ENCODE data around the gene KCNK13.
"Not testable (repeated sequence)": the region's sequence is repeated elsewhere in the genome, so short reads cannot be mapped to it uniquely, and the experiment has no call there.

KCNK13 gene

DNA sequence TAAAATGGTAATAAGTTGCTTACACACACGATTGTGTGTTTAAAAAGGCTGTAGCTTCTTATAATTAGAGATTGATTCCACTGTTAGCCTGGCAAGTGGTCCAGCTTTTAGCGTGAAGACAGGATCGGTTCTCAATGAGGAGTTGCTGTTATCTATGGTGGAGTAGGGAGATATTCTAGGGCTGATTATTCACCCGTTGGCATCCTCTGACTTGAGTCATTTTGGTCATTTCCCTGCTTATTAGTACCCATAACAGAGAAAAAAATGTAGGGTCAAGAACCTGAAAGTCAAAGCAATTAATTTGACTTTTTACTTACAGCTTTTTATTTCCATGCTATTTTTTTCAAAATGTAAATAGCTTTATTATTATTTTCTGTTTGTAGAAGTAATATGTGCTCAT lies 76.0 kb downstream of the KCNK13 start:
- no peak for DNase-seq

DNA sequence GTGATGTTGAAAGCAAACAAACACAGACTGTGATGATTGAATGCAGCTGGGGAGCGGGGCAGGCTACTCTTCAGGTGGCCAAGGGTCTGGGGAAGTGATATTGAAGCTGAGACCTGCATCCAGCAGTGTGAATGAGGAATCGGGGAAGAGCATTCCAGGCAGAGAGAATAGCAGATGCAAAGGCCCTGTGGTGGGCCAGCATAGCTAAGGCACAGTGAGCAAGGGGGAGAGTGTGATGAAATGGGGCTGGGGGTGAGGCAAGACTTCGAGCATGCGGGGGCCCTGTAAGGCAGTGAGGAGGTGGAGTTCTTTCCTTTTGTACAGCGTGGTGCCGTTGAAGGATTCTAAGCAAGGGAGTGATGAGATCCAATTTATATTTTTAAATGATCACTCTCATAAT lies 77.4 kb downstream of the KCNK13 start:
- DNase-seq = no peak

DNA sequence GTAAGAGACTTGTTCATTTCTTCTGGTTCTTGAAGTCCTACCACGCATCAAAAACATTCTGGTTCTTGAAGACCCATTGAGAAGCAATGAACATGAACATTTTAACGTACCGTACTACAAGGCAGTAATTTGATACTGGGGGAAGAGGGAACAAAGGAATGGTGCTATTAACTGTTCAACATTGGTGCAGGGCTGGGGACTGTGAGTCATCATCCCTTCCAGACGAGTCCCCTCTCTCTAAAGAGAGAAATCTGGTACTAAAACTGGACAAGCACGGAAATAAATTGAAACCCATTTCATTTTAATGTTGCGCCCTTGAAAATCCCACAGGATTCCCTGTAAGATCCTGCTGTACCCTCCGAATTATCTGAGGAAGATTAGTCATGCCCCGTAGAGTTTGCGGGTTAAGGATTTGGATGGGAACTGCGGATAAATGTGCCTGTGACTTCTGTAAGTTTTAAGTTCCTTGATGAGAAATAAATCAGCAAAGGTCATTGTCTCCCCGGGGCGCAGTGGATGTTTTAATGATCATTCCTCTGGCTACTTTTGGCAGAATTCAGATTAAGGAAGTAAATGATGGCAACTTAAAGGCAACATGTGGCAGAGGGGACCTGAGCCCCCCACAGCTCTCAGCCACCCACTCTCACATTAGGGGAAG lies 78.6 kb downstream of the KCNK13 start:
- no peak for DNase-seq

DNA sequence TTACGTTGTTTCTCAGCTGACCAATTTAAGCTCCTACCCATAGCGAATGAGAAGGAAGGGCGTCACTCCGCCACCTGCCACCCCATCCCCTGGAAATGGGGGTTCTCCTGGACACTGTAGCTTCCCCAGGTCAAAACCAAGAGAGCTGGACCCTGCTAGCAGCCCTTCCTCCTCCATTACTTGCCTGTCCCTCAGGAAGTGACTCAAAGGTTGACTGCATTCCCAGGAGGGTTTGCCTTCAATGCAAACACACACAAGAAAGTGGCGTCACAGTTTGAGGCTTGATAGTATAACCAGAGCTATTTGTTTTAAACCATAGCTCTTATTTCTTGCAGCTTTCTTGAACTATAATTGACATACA lies 79.1 kb downstream of the KCNK13 start:
- no peak for DNase-seq

DNA sequence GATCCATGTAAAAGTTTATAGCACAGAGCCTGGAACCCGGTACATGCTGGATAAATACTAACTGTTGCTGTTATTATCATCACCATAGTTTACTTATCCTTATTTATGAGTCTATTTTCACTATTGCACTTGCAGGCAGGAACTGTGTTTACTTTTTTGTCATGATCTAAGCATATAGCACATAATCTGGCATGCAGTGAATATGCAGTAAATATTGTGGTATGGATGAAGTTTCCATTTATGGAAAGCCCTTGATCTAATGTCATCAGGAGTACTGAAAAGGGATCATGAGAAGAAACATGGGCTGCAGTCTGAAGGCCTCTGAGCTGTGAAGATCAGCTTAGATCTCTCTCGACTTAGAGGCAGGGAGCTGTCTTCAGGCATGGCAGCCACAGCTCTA lies 91.6 kb downstream of the KCNK13 start:
- no peak for DNase-seq

DNA sequence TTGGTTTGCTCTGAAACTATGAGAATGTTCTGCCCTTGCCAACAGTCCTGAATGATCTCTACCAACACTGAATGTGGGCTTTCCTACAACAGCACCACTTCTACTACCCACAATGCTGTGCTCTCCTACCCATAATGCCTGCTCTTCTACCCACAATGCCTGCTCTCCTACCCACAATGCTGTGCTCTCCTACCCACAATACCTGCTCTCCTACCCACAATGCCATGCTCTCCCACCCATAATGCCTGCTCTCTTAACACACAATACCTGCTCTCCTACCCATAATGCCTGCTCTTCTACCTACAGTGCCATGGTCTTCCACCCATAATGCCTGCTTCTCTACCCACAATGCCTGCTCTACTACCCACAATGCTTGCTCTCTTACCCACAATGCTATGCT lies 92.3 kb downstream of the KCNK13 start:
- DNase-seq = no peak

DNA sequence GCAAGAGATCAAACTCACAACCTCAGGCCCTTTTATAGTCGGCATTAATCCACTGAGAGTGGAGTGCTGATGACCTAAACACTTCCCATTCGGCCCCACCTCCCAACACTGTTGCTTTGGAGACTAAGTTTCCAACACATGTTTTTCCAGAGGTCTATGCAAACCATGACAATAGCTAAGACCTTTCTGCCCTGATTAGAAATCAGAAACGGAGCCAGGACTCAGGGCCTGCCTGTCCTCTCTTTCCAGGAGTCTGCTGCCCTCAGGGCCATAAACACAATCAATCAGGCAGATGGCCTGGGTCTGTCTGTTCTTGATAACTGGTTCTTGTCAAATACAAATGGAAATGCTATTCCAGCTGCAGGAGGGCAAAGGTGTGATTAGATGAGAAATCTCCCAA lies 97.4 kb downstream of the KCNK13 start:
- DNase-seq = no peak

DNA sequence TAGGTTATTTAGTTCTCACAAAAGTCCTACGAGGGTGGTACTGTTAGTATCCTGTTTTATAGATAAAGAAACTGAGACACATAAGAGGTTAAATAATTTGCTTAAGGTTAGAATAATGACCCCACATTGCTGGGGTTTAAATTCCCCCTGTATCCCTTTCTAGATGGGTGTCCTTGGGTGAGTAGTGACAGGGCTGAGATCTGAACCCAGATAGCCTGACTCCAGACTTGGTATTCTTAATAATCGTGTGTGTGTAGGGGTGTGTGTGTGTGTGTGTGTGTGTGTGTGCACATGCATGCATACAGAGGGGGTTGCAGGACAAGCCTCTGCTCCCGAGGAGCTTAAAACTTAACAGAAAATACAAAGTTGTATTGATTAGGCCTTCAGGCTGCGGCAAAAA lies 97.9 kb downstream of the KCNK13 start:
- DNase-seq = no peak

DNA sequence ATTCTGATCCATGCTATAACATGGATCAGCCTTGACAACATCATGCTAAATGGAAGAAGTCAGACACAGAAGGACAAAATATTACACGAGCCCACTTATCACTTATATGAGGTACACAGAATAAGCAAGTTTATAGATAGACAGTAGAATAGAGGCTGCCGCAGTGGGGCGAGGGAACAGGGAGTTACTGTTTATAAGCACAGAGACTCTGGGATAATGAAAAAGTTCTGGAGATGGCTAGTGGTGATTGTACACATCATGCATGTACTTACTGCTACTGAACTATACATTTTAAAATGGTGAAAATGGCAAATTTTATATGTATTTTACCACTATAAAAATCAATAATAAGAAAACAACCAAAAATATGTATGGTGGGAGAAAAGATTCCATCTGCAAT lies 99.3 kb downstream of the KCNK13 start:
- DNase-seq = no peak

DNA sequence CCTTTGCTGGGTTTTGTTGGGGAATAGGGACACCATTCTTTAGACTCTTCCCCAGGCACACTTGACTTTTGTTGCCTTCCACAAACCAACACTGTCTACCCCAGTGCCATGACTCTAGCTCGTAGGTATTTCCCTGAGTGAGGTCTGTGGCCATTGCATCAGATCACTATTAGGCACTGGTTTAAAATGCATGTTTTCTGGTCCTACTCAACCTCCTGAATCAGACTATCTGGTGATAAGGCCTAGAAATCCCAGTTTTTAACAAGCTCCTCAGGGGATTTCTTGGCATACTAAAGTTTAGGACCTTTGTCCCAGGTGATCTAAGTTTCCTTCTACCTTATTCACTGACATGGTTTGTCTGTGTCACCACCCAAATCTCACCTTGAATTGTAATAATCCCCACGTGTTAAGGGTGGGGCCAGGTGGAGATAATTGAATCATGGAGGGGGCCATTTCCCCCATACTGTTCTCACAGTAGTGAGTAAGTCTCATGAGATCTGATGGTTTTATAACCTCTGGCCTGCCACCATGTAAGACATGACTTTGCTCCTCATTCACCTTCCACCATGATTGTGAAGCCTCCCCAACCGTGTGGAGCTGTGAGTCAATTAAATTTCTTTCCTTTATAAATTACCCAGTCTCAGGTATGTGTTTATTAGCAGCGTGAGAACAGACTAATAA lies 106.8 kb downstream of the KCNK13 start:
- DNase-seq = no peak

DNA sequence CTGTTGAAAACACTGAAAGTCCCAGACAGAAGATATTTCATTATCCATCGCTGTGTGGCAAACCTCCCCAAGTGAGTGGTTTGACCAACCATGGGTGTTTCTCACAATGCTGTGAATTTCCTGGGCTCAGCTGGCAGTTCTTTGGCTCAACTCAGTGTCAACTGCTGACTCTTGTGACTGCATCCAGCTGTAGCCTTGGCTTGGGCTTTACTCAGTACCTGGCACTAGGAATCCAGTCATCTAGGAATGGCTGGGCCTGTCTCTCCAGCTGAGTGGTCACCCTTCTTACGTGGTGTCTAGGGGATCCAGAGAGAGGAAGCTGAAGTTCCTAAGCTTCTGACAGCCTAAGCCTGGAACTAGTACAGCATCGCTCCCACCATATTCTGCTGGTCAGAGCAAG lies 113.8 kb downstream of the KCNK13 start:
- DNase-seq = no peak

DNA sequence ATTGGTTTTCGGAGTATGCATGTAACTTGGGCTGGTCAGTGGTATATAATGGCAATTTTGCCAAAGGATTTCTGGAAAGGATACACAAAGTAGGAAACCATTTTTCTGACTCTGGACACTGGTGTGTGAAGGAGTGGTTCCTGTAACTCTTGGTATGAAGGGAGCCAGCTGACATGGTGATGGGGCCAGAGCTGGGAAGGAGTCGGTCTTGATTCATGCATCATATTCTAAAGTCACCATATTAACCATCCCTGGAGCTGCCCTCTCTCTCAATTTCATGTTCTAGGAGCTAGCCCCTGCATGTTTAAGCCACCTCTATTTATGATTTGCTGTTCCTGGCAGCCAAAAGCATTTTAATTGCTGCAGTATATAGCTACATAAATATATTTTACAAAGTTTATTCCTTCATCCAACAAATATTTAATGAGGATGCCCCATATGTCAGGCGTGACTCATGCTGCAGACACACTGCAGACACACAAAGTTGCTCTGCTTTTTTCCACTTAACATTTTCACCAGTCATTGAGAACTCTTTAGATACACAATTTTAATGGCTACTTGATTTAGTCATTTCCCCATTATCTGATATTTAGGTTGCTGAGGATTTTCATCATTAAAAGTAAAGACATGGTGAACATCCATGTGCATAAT lies 115.9 kb downstream of the KCNK13 start:
- no peak for DNase-seq

DNA sequence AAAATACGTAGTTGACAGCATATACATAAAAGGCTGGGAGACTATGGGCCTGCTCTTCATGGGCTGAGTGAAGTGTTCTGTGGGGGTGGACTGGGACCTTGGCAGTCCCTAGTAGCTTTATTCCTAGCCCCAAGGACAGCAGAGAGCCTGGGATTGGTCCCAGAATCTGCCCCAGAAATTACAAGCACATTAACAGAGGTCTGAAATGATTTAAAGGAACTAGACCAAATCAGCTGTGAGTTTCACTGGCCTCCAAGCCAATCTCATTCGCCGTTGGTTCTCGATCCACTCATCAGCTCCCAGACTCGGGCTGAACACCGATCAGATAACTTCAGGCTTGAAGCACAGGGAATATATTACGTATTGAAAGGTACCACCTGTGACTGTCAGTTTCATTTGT lies 117.6 kb downstream of the KCNK13 start:
- DNase-seq = no peak

DNA sequence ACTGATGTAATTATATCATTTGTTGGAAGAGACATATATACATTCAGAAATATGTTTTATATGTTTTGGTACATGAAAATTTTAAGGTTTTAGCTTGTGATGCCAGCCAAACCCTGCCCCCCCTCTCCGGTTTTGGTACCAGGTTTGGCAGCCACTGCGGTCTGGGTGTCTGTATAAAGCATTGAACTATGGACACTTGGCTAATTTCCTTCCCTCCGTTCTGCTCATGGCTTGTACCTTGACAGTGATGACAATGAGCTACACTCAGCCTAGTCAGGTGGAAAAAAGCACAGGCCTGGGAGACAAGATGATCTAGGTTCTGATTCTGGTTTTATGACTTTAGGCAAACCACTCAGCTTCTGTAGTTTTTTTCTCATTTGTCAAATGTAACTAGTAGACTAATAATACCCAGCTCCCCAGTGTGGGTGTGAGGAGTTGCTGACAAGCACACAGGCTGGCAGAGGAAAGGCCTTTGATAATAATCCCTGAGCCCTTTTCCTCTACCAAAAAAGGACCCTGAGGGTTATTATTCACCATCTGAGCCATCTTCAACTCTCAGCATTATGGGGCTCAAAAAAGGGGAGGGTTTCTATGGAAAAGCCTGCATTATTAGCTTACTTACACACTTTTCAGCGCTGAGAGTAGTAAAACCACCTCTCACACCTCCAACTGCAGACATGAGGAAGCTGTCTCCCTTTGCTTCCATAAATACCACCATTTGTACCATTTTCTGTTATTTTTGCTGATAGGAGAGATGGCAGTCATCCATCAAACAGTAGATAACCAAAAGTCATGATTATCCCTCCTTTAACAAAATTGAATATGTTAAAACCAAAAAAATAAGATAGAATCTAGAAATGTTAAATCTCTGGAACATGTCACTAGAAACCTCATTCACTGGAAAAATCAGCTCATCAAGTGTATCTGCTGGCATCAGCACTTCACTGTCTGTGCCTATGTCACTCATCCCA lies 118.3 kb downstream of the KCNK13 start:
- DNase-seq = no peak

DNA sequence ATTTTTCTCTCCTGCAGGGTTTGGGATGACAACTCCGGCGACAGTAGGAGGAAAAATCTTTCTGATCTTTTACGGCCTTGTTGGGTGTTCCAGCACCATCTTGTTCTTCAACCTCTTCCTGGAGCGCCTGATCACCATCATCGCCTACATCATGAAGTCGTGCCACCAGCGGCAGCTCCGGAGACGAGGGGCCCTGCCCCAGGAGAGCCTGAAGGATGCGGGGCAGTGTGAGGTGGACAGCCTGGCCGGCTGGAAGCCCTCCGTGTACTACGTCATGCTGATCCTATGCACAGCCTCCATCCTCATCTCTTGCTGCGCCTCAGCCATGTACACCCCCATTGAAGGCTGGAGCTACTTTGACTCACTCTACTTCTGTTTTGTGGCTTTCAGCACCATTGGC lies 122.3 kb downstream of the KCNK13 start:
- no peak for DNase-seq

DNA sequence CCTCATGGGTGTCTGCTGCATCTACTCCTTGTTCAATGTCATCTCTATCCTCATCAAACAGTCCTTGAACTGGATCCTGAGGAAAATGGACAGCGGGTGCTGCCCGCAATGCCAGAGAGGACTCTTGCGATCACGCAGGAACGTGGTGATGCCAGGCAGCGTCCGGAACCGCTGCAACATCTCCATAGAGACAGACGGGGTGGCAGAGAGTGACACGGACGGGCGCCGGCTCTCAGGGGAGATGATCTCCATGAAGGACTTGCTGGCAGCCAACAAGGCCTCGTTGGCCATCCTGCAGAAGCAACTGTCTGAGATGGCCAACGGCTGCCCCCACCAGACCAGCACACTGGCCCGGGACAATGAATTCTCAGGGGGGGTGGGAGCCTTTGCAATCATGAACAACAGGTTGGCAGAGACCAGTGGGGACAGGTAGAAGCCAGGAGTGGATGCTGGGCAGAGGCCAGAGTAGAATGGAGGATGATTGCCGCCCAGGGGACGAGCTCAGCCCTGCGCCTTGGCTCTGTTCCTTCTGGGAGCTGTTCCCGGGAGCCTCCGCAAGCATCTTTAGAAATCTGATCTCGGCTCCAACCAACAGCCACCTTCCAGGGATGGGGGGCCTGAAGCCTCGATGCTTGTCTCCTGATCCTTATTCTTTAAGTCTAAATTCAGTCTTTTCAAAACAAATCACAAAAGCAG lies 122.9 kb downstream of the KCNK13 start:
- DNase-seq = no peak

DNA sequence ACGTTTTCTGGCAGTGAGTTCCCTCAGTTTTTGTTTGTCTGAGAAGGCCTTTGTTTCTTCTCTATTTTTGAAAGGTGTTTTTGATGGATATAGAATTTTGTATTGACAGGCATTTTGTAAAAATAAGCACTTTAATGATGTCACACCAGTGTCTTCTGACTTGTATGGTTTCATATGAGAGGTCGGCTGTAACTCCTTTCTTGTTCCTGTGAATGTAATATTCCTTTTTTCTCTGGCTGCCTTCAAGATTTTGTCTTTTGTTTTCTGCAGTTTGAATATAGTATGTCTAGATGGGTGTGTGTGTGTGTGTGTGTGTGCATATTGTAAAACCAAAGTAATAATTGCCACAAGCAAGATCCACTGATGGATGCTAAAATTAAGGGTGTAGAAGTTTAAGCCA lies 126.8 kb downstream of the KCNK13 start:
- DNase-seq = no peak

DNA sequence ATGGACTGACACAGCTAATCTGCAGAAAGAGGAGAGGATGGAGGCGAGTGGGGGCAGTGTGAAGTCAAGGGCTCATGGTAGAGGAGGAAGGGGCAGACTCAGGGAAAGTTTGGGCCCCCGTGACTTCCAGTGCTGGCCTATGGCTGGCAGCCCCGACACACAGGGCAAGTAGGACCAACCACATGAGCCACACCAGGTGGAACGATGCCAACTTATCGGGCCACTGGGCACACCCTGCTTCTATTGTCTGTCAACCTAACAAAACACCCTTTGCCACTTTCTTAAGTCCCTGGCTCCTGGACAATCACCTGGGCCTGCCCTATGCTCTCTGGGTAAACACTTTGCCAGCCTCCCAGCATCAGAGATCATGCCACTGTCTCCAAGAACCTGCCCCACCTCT lies 129.4 kb downstream of the KCNK13 start:
- DNase-seq = no peak

DNA sequence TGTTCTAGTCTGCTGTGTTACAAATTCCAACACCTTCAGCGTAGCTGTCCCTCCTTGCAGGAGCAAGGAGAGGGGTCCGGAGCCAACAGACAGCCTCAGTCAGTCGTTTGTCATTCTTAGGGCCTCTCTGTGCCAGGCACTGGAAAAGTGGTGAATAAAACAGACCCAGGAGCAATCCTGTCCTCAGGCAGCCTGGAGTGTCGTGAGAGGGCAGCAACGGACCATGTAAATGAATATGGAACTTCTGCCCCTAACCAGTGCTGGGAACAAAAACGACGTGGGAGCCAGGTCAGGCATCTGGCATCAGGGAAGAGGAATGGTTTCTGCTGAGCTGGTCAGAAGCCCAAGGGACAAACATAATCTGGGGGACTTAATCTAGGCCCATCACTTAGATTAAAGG lies 129.8 kb downstream of the KCNK13 start:
- no peak for DNase-seq

DNA sequence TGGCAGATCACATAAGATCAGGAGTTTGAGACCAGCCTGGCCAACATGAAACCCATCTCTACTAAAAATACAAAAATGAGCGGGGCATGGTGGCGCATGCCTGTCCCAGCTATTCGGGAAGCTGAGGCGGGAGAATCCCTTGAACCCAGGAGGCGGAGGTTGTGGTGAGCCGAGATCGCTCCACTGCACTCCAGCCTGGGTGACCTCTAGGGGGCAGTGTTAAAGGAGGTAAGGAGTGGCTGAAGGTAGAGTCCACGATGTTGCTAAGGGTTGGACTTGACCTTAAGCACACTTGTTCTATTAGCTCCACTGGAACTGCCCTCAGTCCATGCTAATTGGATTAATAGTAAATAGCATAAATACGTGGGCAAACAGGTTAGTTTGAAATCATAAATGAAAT lies 132.1 kb downstream of the KCNK13 start:
- DNase-seq = no peak

DNA sequence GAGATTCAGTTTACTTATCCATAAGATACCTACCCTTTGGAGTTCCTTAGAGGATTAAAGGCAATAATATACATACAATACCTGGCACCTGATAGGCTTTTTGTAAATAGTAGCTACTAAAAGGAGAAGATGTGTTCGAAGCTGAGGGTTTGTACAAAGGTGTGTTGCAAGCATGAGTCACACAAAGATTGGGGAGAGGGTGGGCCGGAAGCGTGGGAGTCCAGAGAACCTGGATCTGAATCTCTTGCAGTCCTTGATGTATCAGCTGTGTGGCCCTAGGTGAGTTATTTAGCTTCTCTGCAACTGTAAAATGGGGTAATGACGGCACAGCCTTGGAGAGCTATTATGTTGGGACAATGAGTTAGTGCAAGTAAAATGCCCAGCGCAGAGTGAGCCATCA lies 132.9 kb downstream of the KCNK13 start:
- no peak for DNase-seq

DNA sequence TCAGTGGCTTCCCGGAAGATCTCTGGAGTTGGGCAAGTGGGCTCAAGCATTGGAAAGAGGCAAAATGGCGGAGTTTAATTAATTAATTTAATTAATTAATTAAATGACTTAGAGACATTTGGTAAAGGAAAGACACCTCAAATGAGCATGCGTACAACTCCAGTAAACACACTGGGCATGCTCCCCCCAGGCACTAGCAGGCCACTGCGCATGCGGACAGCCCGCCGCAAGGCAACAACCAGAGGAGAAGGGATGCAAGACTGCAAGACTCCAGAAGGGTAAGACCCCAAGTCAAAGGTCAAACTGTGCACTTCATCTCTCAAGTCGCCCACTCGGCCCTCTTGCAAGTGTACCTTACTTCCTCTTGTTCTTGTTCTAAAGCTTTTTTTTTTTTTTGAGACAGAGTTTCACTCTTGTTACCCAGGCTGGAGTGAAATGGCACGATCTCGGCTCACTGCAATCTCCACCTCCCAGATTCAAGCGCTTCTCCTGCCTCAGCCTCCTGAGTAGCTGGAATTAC lies 136.8 kb downstream of the KCNK13 start:
- DNase-seq = no peak

DNA sequence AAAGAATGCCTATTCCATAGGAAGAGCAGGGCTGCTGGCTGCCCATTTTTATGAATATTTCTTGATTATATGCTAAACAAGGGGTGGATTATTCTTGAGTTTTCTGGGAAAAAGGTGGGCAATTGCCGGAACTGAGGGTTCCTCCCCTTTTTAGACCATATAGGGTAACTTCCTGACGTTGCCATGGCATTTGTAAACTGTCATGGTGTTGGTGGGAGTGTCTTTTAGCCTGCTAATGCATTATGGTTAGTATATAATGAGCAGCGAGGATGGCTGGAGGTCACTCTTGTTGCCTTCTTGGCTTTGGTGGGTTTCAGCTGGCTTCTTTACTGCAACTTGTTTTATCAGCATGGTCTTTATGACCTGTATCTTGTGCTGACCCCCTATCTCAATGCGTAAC lies 138.8 kb downstream of the KCNK13 start:
- not testable (repeated sequence) for DNase-seq

Measured in NCI-H1930 (cell line).